SHP77 (cell line): ENCODE results near the gene COL27A1.

Experiments
- DNase-seq, 2 experiments: peaks; one replicate each; lab custom pipeline; 2025; lab: John Stamatoyannopoulos, UW

COL27A1 gene

DNA sequence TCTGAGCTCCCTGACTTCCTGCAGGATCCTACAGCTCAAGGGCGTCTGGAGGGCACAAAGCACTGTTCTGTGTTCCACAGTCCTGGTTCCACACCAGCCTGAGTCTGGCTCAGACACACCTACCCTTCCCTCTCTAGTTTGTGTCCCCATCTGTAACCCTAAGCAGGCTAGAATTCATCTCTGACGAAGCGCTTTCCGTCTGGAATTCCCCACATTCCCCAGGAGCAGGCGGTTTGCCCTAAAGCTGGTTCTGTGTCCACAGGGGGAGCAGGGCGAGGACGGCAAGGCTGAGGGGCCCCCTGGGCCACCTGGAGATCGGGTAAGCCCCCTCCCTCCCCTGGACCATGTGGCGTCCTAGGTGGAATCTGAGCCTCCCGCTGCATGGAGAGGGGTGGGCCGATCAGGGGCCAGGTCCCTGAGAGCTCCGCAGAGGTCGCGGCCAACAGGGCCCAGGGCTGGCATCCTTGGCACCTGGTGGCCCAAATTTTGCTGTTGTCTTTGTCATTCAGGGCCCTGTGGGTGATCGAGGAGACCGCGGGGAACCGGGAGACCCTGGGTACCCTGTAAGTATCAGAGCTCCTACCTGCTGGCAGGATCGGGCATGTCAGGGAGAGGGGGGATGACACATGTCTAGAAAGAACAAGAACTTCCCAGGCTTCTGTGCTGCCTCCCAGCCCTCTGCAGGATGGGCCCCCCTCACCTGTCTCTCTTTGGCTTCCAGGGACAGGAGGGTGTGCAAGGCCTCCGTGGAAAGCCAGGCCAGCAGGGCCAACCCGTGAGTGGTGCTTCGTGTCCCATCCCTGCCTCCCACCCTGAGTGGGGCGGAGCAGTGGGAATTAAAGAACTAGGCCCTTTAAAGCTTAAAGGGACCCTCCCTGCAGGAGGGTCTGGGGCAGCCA, 133.1 kb downstream of the COL27A1 start:
- no peak for DNase-seq

DNA sequence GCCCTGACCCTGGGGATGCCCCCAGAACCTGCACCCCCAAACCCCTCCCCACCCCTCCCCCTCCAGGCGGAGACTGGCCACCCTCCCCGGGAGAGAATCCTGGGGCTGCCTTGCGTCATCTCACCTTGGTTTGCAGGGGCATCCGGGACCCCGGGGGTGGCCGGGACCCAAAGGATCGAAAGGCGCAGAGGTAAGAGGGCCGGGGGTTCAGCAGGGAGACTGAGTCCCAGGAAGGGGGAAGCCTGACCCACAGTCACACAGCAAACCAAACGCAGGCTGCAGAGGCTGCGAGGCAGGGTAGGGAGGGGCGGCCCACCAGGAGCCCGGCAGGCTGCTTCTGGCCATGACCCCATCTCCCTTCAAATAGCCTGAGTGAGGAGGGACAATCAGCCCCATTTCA, 133.8 kb downstream of the COL27A1 start:
- DNase-seq, result no peak

DNA sequence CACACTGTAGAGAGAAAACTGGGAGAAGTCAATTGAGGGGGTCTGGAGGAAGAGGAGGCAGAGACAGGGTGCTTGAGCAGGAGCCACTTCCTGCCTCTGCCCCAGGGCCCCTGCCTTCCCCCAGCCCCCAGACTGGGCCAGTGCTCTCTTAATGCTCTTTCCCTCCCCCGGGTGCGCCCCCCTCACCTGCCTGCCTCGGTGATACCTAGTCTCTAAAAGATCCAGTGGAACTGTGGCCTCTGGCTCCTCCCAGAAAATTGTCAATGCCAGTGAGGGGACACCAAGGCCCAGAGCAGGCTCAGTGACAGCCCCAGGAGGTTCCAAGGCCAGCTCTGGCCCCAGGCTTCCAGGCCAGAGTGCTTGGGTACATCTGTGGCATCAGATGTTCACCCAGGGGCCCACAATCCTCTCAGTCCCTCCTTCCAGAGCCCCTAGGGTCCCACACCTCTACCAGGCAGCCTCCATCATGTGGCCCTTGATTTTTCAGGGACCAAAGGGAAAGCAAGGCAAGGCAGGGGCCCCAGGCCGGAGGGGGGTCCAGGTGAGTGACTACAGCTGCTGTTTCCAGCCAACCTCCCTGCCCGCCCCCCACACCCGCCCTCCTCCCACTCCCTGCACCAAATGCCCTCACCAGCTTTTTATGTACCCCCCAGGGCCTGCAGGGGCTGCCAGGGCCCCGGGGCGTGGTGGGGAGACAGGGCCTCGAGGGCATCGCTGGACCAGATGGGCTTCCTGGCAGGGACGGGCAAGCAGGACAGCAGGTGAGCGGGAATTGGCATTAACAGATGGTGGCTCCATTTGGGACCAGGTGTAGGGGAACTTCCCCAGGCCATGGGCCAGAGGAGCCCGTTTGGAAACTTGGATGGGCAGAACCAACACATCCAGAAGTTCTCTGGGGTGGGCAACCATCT, 134.5 kb downstream of the COL27A1 start:
- no peak for DNase-seq

DNA sequence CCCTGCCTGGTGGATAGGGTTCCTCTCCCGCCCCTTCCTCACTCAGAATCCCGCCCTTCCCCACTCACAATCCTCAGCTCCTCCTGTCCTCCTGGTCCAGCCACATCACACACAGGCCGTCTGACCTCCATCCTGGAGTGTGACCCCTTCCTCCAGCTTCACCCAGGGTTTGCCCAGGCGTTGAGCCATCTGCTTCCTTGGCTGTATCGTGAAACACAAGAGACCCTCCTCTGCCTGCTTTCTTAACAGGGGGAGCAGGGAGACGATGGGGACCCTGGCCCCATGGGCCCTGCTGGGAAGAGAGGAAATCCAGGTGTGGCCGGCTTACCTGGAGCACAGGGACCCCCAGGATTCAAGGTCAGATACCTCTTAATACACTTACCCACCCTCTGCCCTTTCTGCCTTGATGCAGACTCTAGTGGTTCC, 135.2 kb downstream of the COL27A1 start:
- no peak for DNase-seq

DNA sequence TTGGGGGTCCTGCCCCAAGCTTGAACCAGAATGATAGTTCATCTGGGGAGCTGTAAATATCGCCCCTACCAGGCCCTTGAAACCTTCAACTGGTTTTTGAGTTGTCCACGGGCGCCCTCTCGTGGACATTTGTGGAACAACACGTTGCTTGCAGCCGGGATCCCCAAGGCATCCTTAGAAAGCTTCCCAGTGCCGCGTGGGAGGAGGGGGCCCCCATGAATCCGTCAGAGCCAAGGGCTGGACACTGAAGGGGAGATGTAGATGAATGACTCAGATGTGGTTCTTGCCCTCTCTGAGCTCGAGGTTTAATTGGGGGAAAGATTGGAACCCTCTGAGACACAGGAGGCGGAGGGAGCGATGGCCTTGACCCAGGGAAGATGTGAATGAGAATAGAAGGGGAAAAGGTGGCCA, 135.7 kb downstream of the COL27A1 start:
- peak; percentile 24 to 36 for DNase-seq

DNA sequence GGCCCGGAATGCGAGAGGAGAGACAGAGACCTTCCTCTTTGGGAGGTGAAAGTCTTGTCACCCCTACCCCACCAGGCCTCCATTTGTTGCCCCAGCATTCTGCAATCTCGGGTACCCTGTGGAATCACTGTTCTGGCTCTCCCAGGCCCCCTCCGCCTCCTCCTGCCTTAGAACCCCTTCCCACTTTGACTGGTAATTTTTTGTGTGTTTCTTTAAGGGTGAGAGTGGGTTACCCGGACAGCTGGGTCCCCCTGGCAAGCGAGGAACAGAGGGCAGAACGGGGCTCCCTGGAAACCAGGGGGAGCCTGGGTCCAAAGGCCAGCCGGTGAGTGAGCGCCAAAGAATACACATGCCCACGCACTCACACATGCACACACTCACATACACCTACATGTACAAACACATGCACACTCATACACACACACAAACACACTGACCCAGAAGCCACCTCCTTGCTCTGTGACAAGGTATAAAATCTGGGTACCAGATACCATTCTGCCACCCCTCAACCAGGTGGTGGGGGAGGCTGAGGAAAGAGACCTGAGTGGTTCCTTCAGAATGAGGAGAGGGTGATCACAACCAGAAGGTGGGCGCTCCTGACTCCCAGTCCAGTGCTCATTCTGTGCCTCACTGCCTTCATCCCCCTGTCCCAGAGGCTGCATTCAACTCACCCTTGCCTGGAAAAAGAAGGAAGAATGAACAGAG, 136.7 kb downstream of the COL27A1 start:
- DNase-seq, result no peak

DNA sequence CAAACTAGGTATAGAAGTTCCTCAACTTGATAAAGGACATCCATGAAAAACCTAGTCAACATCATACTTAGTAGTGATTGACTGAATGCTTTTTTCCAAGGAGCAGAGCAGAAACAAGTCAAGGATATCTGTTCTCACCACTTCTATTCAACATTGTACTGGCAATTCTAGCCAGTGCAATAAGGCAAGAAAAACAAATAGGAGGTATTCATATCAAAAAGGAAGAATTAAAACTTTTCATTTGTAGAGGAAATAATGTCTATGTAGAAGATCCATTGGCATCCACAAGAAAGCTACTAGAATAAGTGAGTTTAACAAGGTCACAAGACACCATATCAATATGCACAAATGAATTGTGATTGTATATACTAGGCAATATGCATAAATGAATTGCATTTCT, 139.3 kb downstream of the COL27A1 start:
- no peak for DNase-seq

DNA sequence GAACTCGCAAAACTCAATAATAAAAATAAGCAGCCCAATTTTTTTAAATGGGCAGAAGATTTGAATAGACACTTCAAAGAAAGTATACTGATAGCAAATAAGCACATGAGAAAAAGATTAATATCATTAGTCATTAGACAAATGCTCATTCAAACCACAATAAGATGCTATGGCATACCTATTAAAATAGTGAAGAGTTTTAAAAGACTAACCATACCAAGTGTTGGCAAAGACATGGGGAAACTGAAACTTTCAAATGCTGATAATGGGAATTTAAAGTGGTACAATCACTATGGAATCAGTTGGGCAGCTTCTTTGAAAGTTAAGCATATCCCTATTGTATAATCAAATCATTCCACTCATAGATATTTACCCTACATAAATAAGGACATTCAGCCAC, 141.0 kb downstream of the COL27A1 start:
- no peak for DNase-seq

DNA sequence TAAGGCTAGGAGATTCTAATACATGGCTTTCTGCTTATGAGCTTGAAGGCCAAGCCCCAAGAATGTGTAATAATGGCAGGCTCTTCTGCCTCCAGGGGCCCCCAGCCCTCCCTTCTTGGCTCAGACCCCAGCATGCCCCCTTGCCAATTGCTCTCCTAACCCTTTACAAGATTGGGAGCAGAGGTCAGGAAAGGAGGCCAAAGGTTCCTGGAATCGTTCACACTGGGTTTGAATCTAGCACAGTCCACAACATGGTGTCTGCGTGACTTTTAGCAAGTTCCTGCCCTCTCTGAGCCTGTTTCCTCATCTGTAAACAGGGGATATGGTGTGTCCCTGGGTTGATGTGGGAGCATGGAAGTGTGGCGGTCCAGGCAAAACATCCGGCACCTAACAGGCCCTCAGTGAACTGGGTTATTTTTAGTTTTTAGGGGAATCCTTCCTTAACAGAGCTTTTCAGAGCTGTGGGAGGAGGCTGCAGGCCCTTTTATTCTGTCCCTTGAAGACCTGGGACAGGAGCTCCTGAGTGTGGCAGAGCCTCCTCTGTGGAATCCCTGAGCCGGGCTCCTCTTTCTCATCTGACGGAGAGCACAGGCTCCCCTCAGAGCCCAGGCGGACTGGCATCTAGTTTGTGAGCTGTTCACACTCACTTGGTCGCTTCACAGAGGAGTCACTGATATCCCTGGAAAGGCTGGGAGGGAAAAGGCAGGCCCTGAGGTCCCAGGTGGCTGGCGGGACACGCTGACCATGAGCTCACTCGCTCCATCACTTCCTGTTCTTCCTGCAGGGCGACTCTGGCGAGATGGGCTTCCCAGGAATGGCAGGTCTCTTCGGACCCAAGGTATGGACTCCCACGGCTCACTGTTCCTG, 144.2 kb downstream of the COL27A1 start:
- no peak for DNase-seq

DNA sequence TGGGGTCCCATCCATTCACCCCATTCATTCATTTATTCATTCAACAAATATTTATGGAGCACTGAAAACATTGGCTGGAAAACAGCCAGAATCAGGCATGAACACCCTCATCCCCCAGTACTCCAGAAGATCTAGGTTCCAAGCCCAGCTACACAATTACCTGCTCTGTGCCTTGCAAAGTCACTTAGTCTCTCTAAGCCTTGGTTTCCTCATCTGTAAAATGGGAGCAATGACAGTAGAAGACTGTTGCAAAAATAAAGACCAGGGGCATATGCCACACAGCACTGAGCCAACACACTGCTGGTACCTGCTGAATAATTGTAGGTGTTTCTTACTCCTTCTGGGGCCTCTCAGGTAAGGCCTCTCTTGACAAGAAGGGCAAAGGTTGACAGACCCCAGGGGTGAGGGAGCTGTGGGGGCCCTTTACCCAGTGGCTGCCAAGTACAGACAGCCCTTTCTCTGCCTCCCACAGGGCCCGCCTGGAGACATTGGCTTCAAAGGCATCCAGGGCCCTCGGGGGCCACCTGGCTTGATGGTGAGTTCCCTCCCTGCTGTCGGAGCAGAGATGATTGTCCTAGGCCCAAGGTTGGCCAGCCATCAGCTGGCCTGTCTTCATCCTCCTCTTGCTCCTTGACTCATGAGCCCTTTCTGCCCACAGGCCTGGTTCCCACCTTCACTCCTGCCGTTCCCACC, 145.0 kb downstream of the COL27A1 start:
- no peak for DNase-seq

DNA sequence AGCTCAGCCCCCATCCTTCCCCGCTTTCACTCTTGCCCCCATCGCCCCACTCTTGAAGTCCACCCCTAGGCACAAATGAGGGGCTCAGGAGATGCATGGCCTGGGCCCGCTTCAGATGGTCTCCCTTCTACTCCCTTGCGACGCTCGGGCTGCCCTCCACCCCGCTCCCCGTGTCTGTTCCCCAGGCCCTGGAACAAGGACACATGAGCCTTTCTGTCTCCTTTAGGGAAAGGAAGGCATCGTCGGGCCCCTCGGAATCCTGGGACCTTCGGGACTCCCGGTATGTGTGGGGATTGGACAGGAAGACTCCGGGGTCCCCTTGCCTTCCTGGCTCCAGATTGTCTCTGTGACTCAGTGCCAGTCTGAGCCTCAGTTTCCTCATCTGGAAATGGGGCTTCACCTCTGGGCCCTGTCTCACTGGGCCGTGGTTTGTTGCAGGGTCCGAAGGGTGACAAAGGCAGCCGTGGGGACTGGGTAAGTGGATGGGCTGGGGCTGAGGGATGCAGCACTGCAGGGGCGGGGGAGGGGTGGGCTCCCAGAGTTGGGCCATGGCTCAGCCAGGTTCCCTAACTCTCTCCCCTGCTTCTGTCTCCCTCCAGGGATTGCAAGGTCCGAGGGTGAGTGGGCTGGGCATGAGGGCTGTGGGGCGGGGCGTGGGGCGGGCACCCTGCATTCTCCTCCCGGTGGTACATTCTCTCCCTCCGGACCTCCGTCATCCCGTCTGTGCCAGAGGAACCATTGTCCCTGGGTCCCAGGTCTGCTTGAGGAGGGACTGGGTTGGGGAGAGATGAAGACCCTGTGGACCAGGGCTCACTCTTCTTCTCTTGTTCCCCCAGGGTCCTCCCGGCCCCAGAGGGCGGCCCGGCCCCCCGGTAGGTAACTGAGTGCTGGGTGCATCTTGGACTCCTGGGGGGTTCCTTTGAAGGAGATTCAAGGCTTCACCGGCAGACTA, 145.8 kb downstream of the COL27A1 start:
- no peak for DNase-seq

DNA sequence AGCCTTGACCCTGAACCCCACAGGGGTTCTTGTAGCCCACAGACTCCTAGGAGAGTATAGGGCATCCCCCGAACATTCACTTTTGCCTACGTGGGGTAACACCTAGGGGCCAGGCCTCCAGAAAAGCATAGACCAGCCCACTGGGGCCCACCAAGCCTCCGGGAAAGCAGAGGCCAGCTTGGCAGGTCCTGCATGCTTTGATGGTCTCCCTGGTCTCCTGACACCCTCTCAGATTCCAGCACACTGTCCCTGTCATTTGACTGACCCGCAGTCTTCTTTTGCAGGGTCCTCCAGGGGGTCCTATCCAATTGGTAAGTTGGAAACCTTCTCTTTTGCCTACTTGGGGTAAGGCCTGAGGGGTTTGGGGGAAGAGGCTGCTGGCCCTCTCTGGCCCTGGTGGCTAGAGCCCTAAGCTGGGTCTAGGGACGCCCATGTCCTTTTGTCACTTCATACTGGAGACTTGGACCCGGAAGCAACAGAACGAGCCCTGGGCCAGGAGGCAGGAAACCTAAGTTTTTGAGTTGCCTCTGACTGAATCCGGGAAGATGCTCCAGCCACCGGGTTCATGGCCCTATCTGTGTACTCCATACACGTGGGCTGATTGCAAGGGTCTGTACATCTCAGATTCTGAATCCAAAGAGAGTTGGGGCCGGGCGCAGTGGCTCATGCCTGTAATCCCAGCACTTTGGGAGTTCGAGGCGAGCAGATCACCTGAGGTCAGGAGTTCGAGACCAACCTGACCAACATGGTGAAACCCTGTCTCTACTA, 146.6 kb downstream of the COL27A1 start:
- no peak for DNase-seq

DNA sequence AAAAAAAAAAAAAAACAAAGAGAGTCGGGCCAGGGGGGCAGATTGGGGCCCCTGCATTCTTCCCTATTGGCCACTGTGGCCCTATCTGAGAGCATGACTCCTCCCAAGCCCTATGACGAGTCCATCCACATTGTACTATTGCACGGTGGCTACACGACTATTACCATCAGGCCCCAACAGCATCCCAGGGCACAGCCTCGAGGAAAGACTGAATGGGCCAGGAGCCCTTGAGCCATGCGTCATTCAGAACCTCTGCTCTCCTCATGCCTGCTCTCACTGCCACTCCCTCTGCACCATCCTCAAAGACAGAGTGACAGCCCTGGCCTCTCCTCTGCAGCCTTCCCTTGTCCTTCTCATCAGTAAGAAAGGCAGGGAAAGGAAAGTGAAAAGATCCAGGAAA, 147.4 kb downstream of the COL27A1 start:
- DNase-seq, result no peak

DNA sequence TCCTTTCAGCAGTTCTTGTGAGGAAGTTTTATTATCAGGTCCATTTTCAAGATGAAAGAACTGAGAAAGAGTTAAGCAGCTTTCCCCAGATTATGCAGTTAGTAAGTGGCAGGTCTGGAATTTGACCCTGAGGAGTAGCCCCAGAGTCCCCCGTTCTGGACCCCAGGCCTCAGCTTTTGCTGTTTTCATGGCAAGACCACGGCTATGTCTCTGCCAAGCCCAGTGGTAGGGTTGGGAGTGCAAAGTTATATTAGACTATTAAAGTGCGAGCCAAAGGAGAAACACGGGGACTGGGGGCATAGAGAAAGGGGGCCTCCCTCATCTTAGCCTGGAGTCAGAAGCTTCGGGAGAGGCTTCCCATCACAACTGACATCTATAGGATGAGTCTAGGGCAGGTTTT, 148.2 kb downstream of the COL27A1 start:
- no peak for DNase-seq

DNA sequence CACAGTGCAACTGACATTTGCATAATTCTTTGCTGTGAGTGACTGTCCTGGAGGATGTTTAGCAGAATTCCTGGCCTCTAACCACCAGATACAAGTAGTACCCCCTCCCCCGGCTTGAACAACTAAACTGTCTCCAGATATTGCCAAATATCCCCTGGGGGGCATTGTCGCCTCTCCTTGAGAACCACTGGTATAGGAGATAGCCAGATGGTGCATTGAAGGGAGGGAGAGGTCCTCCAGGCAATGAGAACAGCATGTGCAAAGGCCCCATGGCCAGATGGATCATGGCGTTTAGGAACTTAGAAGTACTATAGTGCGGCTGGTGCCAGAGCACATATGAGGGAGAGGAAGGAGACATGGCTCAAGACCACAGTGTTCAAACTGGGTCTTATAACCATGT, 148.6 kb downstream of the COL27A1 start:
- no peak for DNase-seq

DNA sequence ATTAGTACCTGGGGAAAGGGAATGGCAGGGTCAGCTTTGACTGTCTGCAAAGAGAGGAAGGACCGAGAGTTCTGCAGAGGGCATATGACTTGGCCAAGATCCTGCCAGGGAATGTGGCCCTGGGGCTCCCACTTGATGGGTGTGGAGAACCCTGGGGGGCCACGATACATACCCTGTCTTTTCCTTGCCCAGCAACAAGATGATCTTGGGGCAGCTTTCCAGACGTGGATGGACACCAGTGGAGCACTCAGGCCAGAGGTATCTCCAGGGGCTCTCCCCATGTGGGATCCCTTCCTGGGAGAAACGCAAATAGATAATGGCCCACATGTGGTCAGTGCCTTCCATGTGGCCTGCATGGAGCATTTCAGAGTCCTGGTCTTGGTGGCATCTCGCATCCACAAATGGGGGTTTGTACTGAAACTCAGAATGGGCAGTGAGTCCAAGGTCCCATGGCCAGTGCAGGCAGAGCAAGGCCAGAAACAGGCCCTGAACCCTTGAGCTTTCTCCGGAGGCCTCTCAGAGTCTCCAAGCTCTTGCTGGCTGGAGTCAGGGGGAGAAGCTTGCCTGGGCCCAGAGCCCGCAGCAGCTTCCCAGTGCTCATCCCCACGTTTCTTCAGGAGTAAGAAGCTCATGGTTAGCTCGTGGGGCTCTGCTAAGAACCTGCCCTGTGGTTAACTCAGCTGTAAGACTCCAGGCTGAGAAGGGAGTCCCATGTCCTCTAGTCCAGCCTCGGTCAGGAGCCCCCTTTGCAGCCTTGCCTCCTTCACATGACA, 149.3 kb downstream of the COL27A1 start:
- DNase-seq, result no peak

DNA sequence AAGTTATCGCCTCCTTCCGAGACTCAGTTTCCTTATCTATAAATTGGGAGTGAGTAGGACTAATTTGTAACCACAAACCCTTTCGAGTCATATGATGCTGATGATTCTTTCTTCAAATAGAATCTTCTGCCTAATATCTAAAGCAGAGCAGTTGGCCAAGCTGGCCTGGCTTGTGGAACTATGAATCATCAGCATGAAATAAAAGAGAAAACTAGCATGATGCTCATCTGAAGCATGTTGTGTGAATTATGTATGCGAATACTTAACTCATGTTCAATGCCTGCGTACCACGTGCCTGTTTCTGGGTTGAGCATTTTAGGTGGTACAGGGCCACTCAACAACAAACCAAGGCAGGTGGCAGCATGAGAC, 152.5 kb downstream of the COL27A1 start:
- no peak for DNase-seq

DNA sequence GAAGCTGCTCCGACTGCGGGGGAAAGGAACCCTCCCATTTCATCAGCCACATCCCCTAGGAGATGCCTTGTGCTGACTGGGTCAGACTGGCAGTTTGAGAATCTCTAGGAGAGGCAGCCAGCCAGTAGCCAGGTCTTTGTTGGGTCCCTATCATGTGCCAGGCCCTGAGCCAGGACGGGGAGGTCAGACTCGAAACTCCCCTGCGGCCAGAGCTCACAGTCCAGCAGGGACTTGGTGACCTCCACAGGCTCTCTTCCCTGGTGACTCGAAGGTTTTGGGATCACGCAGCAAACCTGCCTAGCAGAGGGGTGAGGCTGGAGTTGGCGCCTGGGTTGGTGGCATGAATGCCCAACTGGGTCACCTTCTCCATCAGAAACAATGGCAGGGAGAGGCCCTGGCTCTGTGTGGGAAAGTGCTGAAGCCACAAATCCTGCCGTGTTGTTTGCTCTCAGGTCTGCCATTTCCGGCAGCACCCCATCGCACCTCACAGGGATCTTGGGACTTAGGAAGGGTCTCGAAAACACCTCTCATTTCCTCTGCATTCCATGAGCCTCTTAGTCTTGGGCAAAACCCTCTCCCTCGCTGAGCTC, 153.1 kb downstream of the COL27A1 start:
- DNase-seq, result no peak
